MM.1S (cell line): ENCODE measurements around the gene GPR183.

Source experiments
- DNase-seq: peaks from one replicate; pipeline ENCODE4 v3.0.0-alpha.2; 2015
- H2AFZ ChIP-seq: fragments of 300-600 bp; sonication (generic); 2 replicates; pipeline ENCODE4 v1.6.0; 2016; ENCODE audit warnings: antibody characterized with exemption, low read length
- H3F3A ChIP-seq: fragments of 300-600 bp; sonication (generic); 2 replicates; pipeline ENCODE4 v1.6.1; 2016; ENCODE audit warnings: mild to moderate bottlenecking, antibody characterized with exemption, low read length, moderate library complexity, mixed read lengths; ENCODE audit not compliant: insufficient read depth
- H3K27ac ChIP-seq: fragments of 300-600 bp; sonication (generic); 2 replicates; pipeline ENCODE4 v1.5.1; 2016; ENCODE audit warnings: mild to moderate bottlenecking, low read length
- H3K27me3 ChIP-seq: fragments of 300-600 bp; sonication (generic); replicated peaks from 2 replicates; pipeline ENCODE4 v1.6.0; 2016; ENCODE audit warnings: low read length; ENCODE audit not compliant: insufficient read depth
- H3K36me3 ChIP-seq: fragments of 300-600 bp; sonication (generic); replicated peaks from 2 replicates; pipeline ENCODE4 v1.6.1; 2016; ENCODE audit warnings: mild to moderate bottlenecking, low read length, mixed read lengths; ENCODE audit not compliant: insufficient read depth
- H3K4me1 ChIP-seq: fragments of 300-600 bp; sonication (generic); 2 replicates; pipeline ENCODE4 v1.6.1; 2016; ENCODE audit warnings: low read length, mixed read lengths
- H3K4me2 ChIP-seq: fragments of 300-600 bp; sonication (generic); 2 replicates; pipeline ENCODE4 v1.6.0; 2016; ENCODE audit warnings: low read depth, low read length
- H3K4me3 ChIP-seq: fragments of 300-600 bp; sonication (generic); 2 replicates; pipeline ENCODE4 v1.5.1; 2016; ENCODE audit warnings: low read length, mixed read lengths
- H3K79me2 ChIP-seq: fragments of 300-600 bp; sonication (generic); 2 replicates; pipeline ENCODE4 v1.6.1; 2016; ENCODE audit warnings: mixed run types, low read length, mixed read lengths
- H3K9ac ChIP-seq: fragments of 300-600 bp; sonication (generic); 2 replicates; pipeline ENCODE4 v1.6.1; 2016; ENCODE audit warnings: low read length, mixed read lengths
- H3K9me2 ChIP-seq: fragments of 300-600 bp; sonication (generic); replicated peaks from 2 replicates; pipeline ENCODE4 v1.6.1; 2016; ENCODE audit warnings: mild to moderate bottlenecking, low read length, mixed read lengths; ENCODE audit not compliant: insufficient read depth
- H3K9me3 ChIP-seq: fragments of 300-600 bp; sonication (generic); replicated peaks from 2 replicates; pipeline ENCODE4 v1.6.1; 2016; ENCODE audit warnings: mild to moderate bottlenecking, low read length, mixed read lengths; ENCODE audit not compliant: insufficient read depth
- H4K20me1 ChIP-seq: fragments of 300-600 bp; sonication (generic); 2 replicates; pipeline ENCODE4 v1.6.1; 2016; ENCODE audit warnings: mild to moderate bottlenecking, low read length, moderate library complexity, mixed read lengths; ENCODE audit not compliant: insufficient read depth
- EZH2 ChIP-seq: fragments of 300-600 bp; sonication (generic); optimal IDR thresholded peaks from 2 replicates; pipeline ENCODE3; 2017; ENCODE audit warnings: low read depth, mild to moderate bottlenecking, antibody characterized with exemption, low read length, mixed read lengths
- EZH2phosphoT487 ChIP-seq: fragments of 300-600 bp; sonication (generic); IDR thresholded peaks from 2 replicates; pipeline ENCODE4 v1.6.1; 2018; ENCODE audit warnings: antibody characterized with exemption, low read length
- TF ChIP-seq, protein P1 (sequence below): fragments of 300-600 bp; sonication (generic); IDR thresholded peaks from 2 replicates; pipeline ENCODE4 v1.5.1; 2016; ENCODE audit warnings: antibody characterized with exemption, low read length, mixed read lengths

GPR183 gene

DNA sequence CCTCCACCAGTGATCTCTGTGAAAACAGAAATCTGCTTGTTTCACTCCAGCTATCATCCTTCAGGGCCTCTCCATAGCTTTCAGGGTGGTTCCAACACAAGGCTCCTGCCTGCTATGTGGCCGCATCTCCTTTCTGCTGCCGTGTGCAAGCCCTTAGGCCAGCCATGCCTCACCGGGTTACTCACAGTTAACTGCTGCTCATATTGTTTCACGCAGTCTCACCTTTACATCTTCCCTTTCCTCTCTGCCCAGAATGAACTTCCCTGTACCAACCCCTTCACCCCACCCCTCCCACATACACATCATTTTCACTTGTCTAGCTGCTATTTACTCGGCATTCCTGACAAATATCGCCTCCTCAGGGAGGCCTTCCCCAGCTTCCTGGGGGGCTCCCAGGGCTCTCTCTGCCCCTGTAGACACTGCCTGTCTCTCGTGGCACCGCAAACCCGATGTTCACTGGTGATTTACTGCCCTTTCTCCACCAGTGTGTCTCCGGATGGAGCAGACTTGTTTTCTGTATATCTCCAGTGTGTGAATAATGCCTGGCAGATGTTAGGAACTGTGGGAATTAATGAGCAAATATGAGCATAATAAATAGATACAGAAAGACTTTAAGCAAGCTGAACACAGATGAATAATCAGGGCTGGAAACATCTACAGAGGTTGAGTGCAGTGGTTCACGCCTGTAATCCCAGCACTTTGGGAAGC is 39.3 kb upstream of the GPR183 start:
- Histone ChIP-seq H3K9ac (no peak overlapping the region), H3K36me3 (no peaks in the 10 kb centered on the region), H3K4me1 (no peaks in the 10 kb centered on the region), H3K27ac (no peak overlapping the region), H4K20me1 (no peaks in the 10 kb centered on the region), H3K79me2 (no peaks in the 10 kb centered on the region), H3K9me3 (no peaks in the 10 kb centered on the region), H3K27me3 (no peaks in the 10 kb centered on the region), H3K4me2 (no peak overlapping the region), H3K4me3 (no peak overlapping the region), H3F3A (no peaks in the 10 kb centered on the region), H3K9me2 (no peaks in the 10 kb centered on the region), H2AFZ (no peak overlapping the region)
- DNase-seq, result no peak
- TF ChIP-seq, protein P1, sequence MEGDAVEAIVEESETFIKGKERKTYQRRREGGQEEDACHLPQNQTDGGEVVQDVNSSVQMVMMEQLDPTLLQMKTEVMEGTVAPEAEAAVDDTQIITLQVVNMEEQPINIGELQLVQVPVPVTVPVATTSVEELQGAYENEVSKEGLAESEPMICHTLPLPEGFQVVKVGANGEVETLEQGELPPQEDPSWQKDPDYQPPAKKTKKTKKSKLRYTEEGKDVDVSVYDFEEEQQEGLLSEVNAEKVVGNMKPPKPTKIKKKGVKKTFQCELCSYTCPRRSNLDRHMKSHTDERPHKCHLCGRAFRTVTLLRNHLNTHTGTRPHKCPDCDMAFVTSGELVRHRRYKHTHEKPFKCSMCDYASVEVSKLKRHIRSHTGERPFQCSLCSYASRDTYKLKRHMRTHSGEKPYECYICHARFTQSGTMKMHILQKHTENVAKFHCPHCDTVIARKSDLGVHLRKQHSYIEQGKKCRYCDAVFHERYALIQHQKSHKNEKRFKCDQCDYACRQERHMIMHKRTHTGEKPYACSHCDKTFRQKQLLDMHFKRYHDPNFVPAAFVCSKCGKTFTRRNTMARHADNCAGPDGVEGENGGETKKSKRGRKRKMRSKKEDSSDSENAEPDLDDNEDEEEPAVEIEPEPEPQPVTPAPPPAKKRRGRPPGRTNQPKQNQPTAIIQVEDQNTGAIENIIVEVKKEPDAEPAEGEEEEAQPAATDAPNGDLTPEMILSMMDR, result no peak
- TF ChIP-seq EZH2 (no peak), EZH2phosphoT487 (no peak)

DNA sequence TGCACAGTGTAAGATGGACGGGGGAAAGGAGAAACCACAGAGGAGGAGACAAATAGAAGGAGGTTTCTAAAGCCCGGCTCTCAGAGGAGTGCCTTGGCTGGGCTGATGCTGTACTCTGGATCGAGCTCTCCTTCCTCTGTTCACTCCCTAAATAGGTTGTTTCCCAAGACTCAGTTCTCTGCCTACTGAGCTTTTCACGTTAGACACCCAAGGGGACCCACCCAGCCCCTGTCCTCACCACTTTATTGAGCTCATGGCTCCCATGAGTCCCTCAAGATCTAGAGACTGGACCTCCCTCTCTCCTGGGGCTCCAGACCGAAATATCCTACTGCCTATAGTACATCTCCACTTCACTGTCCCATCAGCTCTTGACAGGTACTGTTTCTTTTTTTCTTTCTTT is 38.1 kb upstream of the GPR183 start:
- no peaks in the 10 kb centered on the region for H3K27me3 ChIP-seq
- H3K4me1 ChIP-seq, result no peaks in the 10 kb centered on the region
- no peaks in the 10 kb centered on the region for H3F3A ChIP-seq
- H3K9ac ChIP-seq, result no peak overlapping the region
- H4K20me1 ChIP-seq, result no peaks in the 10 kb centered on the region
- H3K27ac ChIP-seq, result no peak overlapping the region
- H3K9me3 ChIP-seq, result no peaks in the 10 kb centered on the region
- H3K4me2 ChIP-seq, result no peak overlapping the region
- H3K9me2 ChIP-seq, result no peaks in the 10 kb centered on the region
- H3K36me3 ChIP-seq, result no peaks in the 10 kb centered on the region
- H3K79me2 ChIP-seq, result no peaks in the 10 kb centered on the region
- H3K4me3 ChIP-seq, result no peak overlapping the region
- no peak overlapping the region for H2AFZ ChIP-seq
- no peak for DNase-seq
- TF ChIP-seq EZH2phosphoT487 (no peak), EZH2 (no peak)
- TF ChIP-seq, protein P1, result no peak

DNA sequence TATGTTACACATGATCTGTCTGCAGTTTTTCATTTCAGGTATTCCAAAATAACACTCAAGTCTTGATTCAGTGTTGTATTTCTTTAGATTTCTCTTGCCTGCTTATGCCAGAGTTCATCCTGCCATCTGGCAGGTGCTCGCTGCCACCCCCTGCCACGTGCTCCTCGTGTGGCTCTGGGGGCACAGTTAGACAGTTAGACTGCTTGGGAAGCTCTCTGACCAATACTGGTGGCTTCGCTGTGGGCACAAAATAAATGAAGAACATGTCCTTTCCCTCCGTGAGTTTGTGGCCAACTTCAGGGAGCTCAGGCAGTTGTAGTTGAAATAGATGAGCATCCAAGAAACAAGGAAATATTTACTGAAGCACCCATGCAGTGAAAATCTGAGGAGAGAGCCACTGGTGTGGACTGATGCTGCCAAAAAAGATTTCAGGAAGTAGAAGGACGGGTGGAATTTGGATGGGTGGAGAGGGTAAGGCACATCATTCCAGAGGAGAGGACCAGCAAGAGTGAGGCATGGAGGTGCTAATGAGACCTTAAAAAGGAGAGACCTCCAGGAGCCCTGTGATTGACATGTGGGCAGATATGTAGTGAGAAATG is 37.5 kb upstream of the GPR183 start:
- Histone ChIP-seq H3K9me3 (no peaks in the 10 kb centered on the region), H3K79me2 (no peaks in the 10 kb centered on the region), H3K9me2 (no peaks in the 10 kb centered on the region), H4K20me1 (no peaks in the 10 kb centered on the region), H3K4me2 (no peak overlapping the region), H3K27ac (no peak overlapping the region), H3K36me3 (no peaks in the 10 kb centered on the region), H3F3A (no peaks in the 10 kb centered on the region), H3K9ac (no peak overlapping the region), H3K4me3 (no peak overlapping the region), H2AFZ (no peak overlapping the region), H3K4me1 (no peaks in the 10 kb centered on the region), H3K27me3 (no peaks in the 10 kb centered on the region)
- TF ChIP-seq EZH2phosphoT487 (no peak), EZH2 (no peak)
- TF ChIP-seq, protein P1, result no peak
- DNase-seq, result no peak
